Sigmoid colon (tissue), 7 donors: ENCODE measurements around the gene IRX5. TPM values are rescaled to one million over a fixed set of nuclear protein-coding genes. Genes with fewer than 3 reads are reported as not detected.

ENCODE experiments used
- DNase-seq: peaks from one replicate; pipeline ENCODE4 v3.0.0-alpha.2; 2019
- H3K27ac ChIP-seq, 4 donors: fragments of 200-600 bp; sonication (generic); one replicate each; pipeline ENCODE4 v1.5.1; 2016 to 2019; ENCODE audit warnings: mild to moderate bottlenecking in 1 of 4
- H3K27me3 ChIP-seq, 3 donors: fragments of 200-600 bp; sonication (generic); one replicate each; pipeline ENCODE4 v1.5.1; 2019; ENCODE audit warnings: mild to moderate bottlenecking in 1 of 3
- H3K36me3 ChIP-seq, 4 donors: fragments of 200-600 bp; sonication (generic); one replicate each; pipeline ENCODE4 v1.5.1; 2016 to 2019
- H3K4me1 ChIP-seq, 4 donors: fragments of 200-600 bp; sonication (generic); one replicate each; pipeline ENCODE4 v1.5.1; 2017 to 2019
- H3K4me3 ChIP-seq, 4 donors: fragments of 200-600 bp; sonication (generic); one replicate each; pipeline ENCODE4 v1.5.1; 2017 to 2019; ENCODE audit warnings: mild to moderate bottlenecking in 2 of 4, moderate library complexity in 1 of 4
- H3K9me3 ChIP-seq, 4 donors: fragments of 200-600 bp in 3 of 4; sonication (generic) in 3 of 4; one replicate each; pipeline versions ENCODE4 v1.5.1 to v1.6.1; 2013 to 2019
- CTCF ChIP-seq, 4 experiments: fragments of 450-650 bp in 3 of 4; fragments of 200-600 bp in 1 of 4; IDR thresholded peaks; one replicate each; pipeline ENCODE4 v1.5.1; 2016 to 2019; ENCODE audit warnings: antibody characterized with exemption in 4 of 4, mild to moderate bottlenecking in 3 of 4, moderate library complexity in 2 of 4
- EP300 ChIP-seq, 4 donors: sonication (generic); formaldehyde crosslinking; IDR thresholded peaks; one replicate each; pipeline ENCODE4 v1.6.1; 2017; ENCODE audit warnings: antibody characterized with exemption in 4 of 4
- POLR2A ChIP-seq, 2 donors: fragments of 450-650 bp; IDR thresholded peaks; one replicate each; pipeline ENCODE4 v1.6.1; 2016; ENCODE audit warnings: antibody characterized with exemption in 2 of 2, mild to moderate bottlenecking in 2 of 2, moderate library complexity in 2 of 2
- POLR2AphosphoS5 ChIP-seq, 4 donors: sonication (generic); formaldehyde crosslinking; IDR thresholded peaks; one replicate each; pipeline ENCODE4 v1.6.1; 2017; ENCODE audit warnings: antibody characterized with exemption in 4 of 4
- WGBS, 2 donors: extraction: QIAGEN DNeasy Blood & Tissue Kit; methylation state at CpG; one replicate each; pipeline ENCODE4 v1.1.7; 2013; 5-methylcytosine and 5-hydroxymethylcytosine counted together
- intact Hi-C: fragments of 100-400 bp; cut with DNase I; formaldehyde crosslinking; loops from one replicate; pipeline ENCODE4 v1.15.1; 2023
- polyA plus RNA-seq, 3 donors: library from polyadenylated mRNA; stranded (reverse); fragments of 200-250 nt; gene quantifications; one replicate each; pipeline ENCODE4 v1.2.3, GENCODE V29; 2013
- total RNA-seq, 4 donors: library from RNA; depleted of rRNA; stranded (reverse); fragments of >200 nt; gene quantifications; one replicate each; pipeline ENCODE4 v1.1.0, GENCODE V29; 2016
- donor health status: healthy with polysubstance abuse.
- donor health status: Bipolar disorder and iron deficiency.
- donor health status: healthy.

IRX5 gene
- total and polyA plus RNA-seq, 7 donors = not detected

DNA sequence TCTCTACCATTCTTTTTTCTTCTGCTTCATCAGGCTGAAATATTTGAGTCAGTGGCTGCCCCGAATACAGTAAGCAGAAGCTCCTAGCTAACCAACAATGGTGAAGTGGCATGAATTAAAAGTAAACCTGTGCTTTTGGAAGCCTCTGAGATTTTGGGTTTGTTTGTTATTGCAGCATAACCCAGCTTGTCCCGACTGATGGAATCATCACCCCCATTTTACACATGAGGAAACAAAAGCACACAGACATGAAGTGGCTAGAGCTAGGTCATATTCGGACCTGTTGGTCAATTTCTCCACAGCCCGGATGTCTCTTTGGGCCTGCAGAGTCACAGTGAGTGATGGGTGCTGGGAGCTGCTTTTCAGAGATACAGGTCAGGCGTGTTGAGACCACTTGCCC, 39.4 kb downstream of the IRX5 start:
- TF ChIP-seq POLR2AphosphoS5 (IDR thresholded peaks at IDR 0.05) = no peak
- no peak for TF ChIP-seq POLR2A (IDR thresholded peaks at IDR 0.05)
- no peak for TF ChIP-seq CTCF (IDR thresholded peaks at IDR 0.05)
- no peak for TF ChIP-seq EP300 (IDR thresholded peaks at IDR 0.05)
- no peaks in the 10 kb centered on the region for H3K4me1 ChIP-seq
- intact Hi-C loops = no loop called here

DNA sequence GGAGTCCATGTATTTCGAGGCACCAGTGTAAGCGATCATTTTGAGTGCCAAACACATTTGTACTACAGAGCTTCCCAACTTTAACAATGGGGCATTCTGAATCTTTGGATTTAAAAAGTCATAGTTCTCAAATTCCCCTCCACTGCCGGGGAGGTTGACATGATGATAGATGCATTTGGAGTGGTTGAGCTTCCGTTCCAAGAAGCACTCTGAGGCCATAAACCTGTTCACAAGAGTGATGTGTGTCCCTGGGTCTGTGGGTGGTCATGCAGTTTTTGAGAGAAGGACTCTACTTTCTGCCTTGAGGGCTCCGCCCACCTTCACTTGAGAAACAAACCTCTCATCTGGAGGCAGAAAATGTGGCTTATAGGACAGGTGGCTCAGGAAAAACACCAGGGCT, 43.7 kb downstream of the IRX5 start:
- Histone ChIP-seq H3K36me3 (no peaks in the 10 kb centered on the region), H3K4me1 (no peaks in the 10 kb centered on the region), H3K9me3 (no peaks in the 10 kb centered on the region), H3K27ac (no peak overlapping the region), H3K4me3 (no peak overlapping the region), H3K27me3 (no peaks in the 10 kb centered on the region)
- WGBS, 2 donors = 47 to 72% methylated on average over 5 of the region's 5 CpGs
- DNase-seq = no peak
- intact Hi-C loops = no loop called here
- no peak for TF ChIP-seq EP300 (IDR thresholded peaks at IDR 0.05)
- no peak for TF ChIP-seq POLR2A (IDR thresholded peaks at IDR 0.05)

More for the DNA sequence above, 39.4 kb downstream of the IRX5 start:
- no peak overlapping the region for H3K4me3 ChIP-seq
- H3K27me3 ChIP-seq = no peaks in the 10 kb centered on the region
- no peaks in the 10 kb centered on the region for H3K9me3 ChIP-seq
- 89 to 90% methylated on average over 5 of the region's 5 CpGs for WGBS, 2 donors
- DNase-seq = no peak
- no peaks in the 10 kb centered on the region for H3K36me3 ChIP-seq
- H3K27ac ChIP-seq = no peak overlapping the region

GRCh38 chr16:54976651-54977200, 46.1 kb downstream of the IRX5 start:
- no peaks in the 10 kb centered on the region for H3K9me3 ChIP-seq
- no peak overlapping the region for H3K27ac ChIP-seq
- H3K4me3 ChIP-seq = no peak overlapping the region
- intact Hi-C loops = no loop called here
- no peak for TF ChIP-seq EP300 (IDR thresholded peaks at IDR 0.05)
- peaks cover 0 to 4% (median 0%) of the 10 kb centered on the region in 3 donors for H3K27me3 ChIP-seq
- no peaks in the 10 kb centered on the region for H3K36me3 ChIP-seq
- H3K4me1 ChIP-seq = no peaks in the 10 kb centered on the region
- 92 to 93% methylated on average over 13 of the region's 13 CpGs for WGBS, 2 donors
- DNase-seq = no peak

- TF ChIP-seq CTCF (IDR thresholded peaks at IDR 0.05) = no peak
- intact Hi-C loops = no loop called here
- WGBS, 2 donors = 53 to 70% methylated on average over 4 of the region's 4 CpGs
- Histone ChIP-seq H3K9me3 (no peaks in the 10 kb centered on the region), H3K27me3 (peaks cover 0 to 4% (median 0%) of the 10 kb centered on the region in 3 donors), H3K36me3 (no peaks in the 10 kb centered on the region), H3K4me3 (no peak overlapping the region), H3K27ac (no peak overlapping the region), H3K4me1 (no peaks in the 10 kb centered on the region)
- DNase-seq = no peak
Measured at GRCh38 chr16:54977211-54977610, 46.5 kb downstream of the IRX5 start.

DNA sequence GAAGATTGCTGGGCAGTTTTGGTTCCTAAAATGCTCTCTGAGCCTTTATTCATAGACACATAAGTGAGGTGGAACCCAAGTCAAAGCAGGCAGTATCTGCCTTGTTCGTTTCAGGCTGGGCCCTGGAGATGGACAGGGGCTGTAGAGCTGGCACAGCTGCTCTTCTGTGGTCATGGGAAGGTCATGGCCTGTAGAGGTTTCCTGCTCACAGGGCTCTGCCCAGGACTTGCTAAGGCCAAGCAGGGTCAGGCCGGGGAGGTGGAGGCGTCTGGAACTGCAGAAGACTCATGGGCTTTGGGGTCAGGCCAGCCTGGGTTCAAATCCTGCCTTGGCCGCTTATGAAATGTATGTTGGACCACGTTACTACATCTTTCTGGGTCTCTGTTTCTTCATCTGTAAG, 50.2 kb downstream of the IRX5 start:
- intact Hi-C loops = no loop called here
- Histone ChIP-seq H3K4me1 (no peaks in the 10 kb centered on the region), H3K9me3 (no peaks in the 10 kb centered on the region), H3K36me3 (no peaks in the 10 kb centered on the region), H3K4me3 (no peak overlapping the region), H3K27me3 (peaks cover 0 to 4% (median 0%) of the 10 kb centered on the region in 3 donors), H3K27ac (no peak overlapping the region)
- 74 to 83% methylated on average over 5 of the region's 5 CpGs for WGBS, 2 donors
- TF ChIP-seq POLR2A (IDR thresholded peaks at IDR 0.05) (no peak), EP300 (IDR thresholded peaks at IDR 0.05) (no peak), POLR2AphosphoS5 (IDR thresholded peaks at IDR 0.05) (no peak), CTCF (IDR thresholded peaks at IDR 0.05) (no peak)
- DNase-seq = no peak
